HG03457 (cell line): Measurements from ENCODE around the gene SYPL1.
"Not testable (repeated sequence)": the region's sequence is repeated elsewhere in the genome, so short reads cannot be mapped to it uniquely, and the experiment has no call there.

Experiments
- ATAC-seq: cut with Tn5 transposase; IDR thresholded peaks from one replicate; pipeline ENCODE4 v1.9.1; 2021; ENCODE audit warnings: moderate number of reproducible peaks; ENCODE audit not compliant: unreplicated experiment

SYPL1 gene

GRCh38 chr7:106112118-106112971, at the start of gene SYPL1:
Gene SYPL1, minus strand, starts transcription at chr7:106112312. Its CDS starts 104 bp downstream, at chr7:106112208.
- ATAC-seq: peak; percentile 61

DNA sequence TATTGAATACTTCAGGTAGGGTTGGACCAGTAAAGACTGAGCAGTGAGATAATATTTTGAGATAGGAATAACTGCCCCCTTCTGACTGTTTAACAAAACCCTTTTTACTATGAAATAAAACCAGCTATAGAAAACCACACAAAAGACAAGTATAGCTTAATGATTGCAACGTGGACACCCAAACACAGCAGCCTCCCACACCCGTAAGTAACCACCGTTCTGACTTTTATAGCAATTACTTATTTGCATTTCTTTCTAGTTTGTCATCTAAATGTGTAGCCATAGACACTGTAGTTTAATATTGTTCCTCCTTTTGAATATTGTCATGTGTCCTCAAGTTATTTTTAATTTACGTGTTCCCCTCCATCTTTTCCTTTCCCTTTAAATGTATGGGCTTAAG, 42.9 kb upstream of the SYPL1 start:
- no peak for ATAC-seq

DNA sequence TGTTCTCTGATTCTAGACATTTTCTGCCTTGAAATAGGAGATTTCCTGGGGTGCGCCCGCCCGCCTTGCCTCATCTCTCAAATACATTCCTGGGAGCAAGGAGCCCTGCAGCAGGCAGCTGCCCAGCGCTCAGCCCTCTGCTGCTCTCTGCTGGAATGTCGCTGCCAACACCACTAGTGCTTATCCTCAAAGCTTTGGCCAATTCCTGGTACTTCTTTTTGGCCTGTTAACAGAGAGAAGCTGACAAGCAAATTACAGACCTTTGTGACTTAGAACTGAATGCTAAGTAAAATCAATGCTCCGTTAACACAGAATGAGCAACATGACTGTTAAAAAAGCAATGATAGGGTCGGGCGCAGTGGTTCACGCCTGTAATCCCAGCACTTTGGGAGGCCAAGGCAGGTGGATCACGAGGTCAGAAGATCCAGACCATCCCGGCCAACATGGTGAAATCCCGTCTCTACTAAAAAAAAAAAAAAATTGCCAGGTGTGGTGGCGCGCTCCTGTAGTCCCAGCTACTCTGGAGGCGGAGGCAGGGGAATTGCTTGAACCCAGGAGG, 41.9 kb upstream of the SYPL1 start:
- ATAC-seq: no peak

DNA sequence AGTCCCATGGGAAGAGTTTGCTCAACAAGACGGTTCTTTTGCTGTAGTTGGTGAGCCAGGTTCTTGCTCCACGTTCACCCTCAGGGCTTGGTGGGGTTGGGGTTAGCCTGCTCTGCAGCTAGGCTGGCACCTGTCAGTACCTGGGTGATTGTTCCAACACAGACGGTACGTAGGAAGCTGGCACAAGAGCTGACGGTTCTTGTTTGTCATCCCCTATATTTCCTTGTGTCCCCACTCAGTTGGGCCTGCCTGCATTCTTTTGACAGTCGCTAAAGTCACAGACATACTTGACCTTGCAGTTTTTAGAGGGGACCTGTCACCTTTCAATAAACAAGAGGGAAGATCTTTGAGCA, 40.2 kb upstream of the SYPL1 start:
- no peak for ATAC-seq

DNA sequence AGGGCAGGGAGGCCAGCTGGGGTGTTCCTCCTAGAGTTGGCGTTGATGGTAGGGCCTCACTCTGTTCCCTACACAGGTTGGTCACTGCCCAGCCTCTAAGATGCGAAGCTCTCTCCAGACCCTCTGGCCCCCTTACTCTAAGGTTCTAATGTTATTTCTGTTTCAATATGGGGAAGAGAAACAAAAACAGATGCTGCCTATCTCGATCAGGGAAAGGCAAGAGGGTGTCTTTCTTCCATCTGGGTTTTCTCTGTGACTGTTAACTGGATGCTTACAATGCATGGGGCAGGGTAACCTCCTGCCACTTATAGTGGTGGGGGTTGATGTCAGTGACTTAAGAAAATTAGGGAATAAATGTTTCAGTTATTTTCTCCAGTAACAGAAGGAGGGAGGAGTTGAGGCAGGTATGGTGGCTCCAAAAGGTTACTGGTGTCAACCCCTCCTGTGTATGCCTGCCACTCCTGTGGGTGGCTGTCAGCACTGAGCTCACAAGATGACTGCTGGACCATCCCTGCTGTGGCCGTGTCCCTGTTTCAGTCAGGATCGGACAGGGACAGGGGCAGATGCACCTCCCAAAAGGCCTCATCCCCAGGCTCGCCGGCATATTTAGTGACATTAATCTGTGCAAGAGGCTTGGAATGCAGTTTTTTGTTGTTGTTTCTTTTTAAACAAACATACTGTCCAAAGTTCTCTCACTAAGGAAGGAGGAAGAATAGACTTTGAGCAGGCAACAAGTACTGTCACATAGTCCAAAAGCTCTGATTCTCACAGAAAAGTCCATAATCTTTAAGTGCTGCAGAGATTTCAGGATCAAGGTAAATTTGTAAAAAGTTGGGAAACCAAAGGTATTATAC, 39.6 kb upstream of the SYPL1 start:
- no peak for ATAC-seq

DNA sequence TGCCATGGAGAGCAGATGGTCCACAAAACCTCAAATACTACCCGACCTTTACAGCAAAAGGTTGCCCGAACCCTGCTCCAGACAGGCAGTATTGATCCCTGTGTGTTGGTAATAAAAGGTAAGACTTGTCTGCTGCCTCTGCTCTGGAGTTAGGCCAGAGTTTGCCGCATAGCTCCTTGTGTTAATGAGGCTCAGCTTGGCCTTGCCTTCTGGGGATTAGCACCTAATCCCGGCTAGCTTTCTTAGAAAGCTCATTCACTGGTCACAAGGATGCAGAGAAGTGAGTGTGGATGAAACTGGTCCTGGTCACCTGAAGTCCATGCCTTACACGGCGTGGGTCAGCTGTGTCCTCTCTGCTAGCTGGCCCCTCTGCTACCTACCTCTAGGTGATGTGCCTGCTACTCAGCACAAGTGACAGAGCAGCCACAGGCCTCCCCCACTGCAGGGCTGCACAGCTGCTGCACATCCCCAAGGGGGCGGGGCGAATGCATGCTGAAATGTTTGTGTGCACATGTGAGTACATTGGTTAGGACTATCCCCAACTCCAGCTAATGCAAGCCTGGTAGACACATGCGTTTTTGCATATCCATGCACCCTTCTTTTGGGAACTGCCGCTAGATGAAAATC, 31.7 kb upstream of the SYPL1 start:
- no peak for ATAC-seq

- ATAC-seq: no peak
These were observed 30.0 kb upstream of the SYPL1 start for GRCh38 chr7:106142136-106142535.

- no peak for ATAC-seq
These were observed 28.5 kb upstream of the SYPL1 start for GRCh38 chr7:106140406-106141173.

GRCh38 chr7:106139265-106140251, 27.4 kb upstream of the SYPL1 start:
- ATAC-seq: no peak

GRCh38 chr7:106138776-106139175, 26.7 kb upstream of the SYPL1 start:
- no peak for ATAC-seq

GRCh38 chr7:106138181-106138580, 26.1 kb upstream of the SYPL1 start:
- not testable (repeated sequence) for ATAC-seq

- ATAC-seq: no peak
These were observed 22.1 kb upstream of the SYPL1 start for GRCh38 chr7:106134241-106134640.

GRCh38 chr7:106129291-106129690, 17.2 kb upstream of the SYPL1 start:
- no peak for ATAC-seq

DNA sequence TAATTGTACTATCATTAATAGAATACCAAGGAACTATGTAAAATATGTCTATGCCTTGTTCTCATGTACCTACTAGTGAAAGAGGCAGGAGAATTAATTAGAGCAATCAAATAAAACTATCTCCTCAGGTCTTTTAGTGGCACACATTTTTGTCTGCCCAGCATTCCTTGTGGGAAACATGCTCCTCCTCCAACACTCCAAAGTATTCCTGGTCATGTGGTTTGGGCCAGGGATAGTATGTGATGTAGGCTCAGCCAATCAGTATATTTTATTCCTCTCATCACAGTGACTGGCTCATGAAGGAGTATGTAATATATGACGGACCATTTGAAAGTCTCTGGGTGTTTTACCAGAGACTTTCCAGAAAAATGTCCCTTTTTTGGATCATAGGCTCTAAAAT, 16.7 kb upstream of the SYPL1 start:
- no peak for ATAC-seq

GRCh38 chr7:106127984-106128780, 16.1 kb upstream of the SYPL1 start:
- no peak for ATAC-seq

- ATAC-seq: no peak
These were observed 14.2 kb upstream of the SYPL1 start for GRCh38 chr7:106126170-106126938.

GRCh38 chr7:106125417-106125816, 13.3 kb upstream of the SYPL1 start:
- ATAC-seq: no peak

GRCh38 chr7:106124186-106124585, 12.1 kb upstream of the SYPL1 start:
- ATAC-seq: no peak
